ENCODE data around the gene CANX.

The CANX gene

GRCh38 chr5:179698935-179699615 is at the start of gene CANX:
TSS of gene CANX (plus strand) at chr5:179698967. CDS start at chr5:179705682, 6,715 bp downstream.
- TF ChIP-seq TEAD4 (IDR thresholded peaks at IDR 0.05) (no peak), RAD21 (IDR thresholded peaks at IDR 0.05; ENCODE audit: low read depth) (no peak), MAX (IDR thresholded peaks at IDR 0.05) (peak; percentile 95), USF1 (IDR thresholded peaks at IDR 0.05) (peak; percentile 96), TAF1 (IDR thresholded peaks at IDR 0.05; ENCODE audit: low read depth) (peak; percentile 69), CEBPB (IDR thresholded peaks at IDR 0.05) (no peak), REST (IDR thresholded peaks at IDR 0.05; ENCODE audit: low read depth) (no peak), ZBTB7A (IDR thresholded peaks at IDR 0.05; ENCODE audit: low read depth) (peak; percentile 39; the same call in 1 of the 2 replicates), EP300 (IDR thresholded peaks at IDR 0.05; ENCODE audit: borderline replicate concordance) (no peak), YY1 (IDR thresholded peaks at IDR 0.05; ENCODE audit: low read depth) (0 out of 2 replicates have a peak, but pooled peaks have one; percentile 14), CREB1 (IDR thresholded peaks at IDR 0.05; ENCODE audit: low read depth) (no peak), TCF12 (IDR thresholded peaks at IDR 0.05; ENCODE audit: low read depth) (no peak), NFIC (IDR thresholded peaks at IDR 0.05) (no peak), EGR1 (IDR thresholded peaks at IDR 0.05) (peak; percentile 41; the same call in 1 of the 2 replicates), FOXM1 (IDR thresholded peaks at IDR 0.05; ENCODE audit: borderline replicate concordance, low read depth) (no peak)

GRCh38 chr5:179668391-179668790 is 30.4 kb upstream of the CANX start:
- TF ChIP-seq RAD21 (IDR thresholded peaks at IDR 0.05; ENCODE audit: low read depth) (peak; percentile 64), CEBPB (IDR thresholded peaks at IDR 0.05) (no peak)

- TF ChIP-seq TCF12 (IDR thresholded peaks at IDR 0.05; ENCODE audit: low read depth) (peak; percentile 59), CEBPB (IDR thresholded peaks at IDR 0.05) (peak; percentile 89), ZBTB7A (IDR thresholded peaks at IDR 0.05; ENCODE audit: low read depth) (no peak), YY1 (IDR thresholded peaks at IDR 0.05; ENCODE audit: low read depth) (peak; percentile 56; the same call in 1 of the 2 replicates), NFIC (IDR thresholded peaks at IDR 0.05) (no peak), TEAD4 (IDR thresholded peaks at IDR 0.05) (no peak), EGR1 (IDR thresholded peaks at IDR 0.05) (no peak), RAD21 (IDR thresholded peaks at IDR 0.05; ENCODE audit: low read depth) (no peak), FOXM1 (IDR thresholded peaks at IDR 0.05; ENCODE audit: borderline replicate concordance, low read depth) (no peak), USF1 (IDR thresholded peaks at IDR 0.05) (no peak), REST (IDR thresholded peaks at IDR 0.05; ENCODE audit: low read depth) (no peak), TAF1 (IDR thresholded peaks at IDR 0.05; ENCODE audit: low read depth) (peak; percentile 90), CREB1 (IDR thresholded peaks at IDR 0.05; ENCODE audit: low read depth) (peak; percentile 77), MAX (IDR thresholded peaks at IDR 0.05) (peak; percentile 96), EP300 (IDR thresholded peaks at IDR 0.05; ENCODE audit: borderline replicate concordance) (0 out of 2 replicates have a peak, but pooled peaks have one; percentile 15)
Observed at GRCh38 chr5:179678223-179679013, 20.3 kb upstream of the CANX start.

GRCh38 chr5:179679014-179679674 is 19.6 kb upstream of the CANX start:
- TF ChIP-seq USF1 (IDR thresholded peaks at IDR 0.05) (no peak), TAF1 (IDR thresholded peaks at IDR 0.05; ENCODE audit: low read depth) (no peak), EGR1 (IDR thresholded peaks at IDR 0.05) (no peak), YY1 (IDR thresholded peaks at IDR 0.05; ENCODE audit: low read depth) (no peak), CREB1 (IDR thresholded peaks at IDR 0.05; ENCODE audit: low read depth) (no peak), CEBPB (IDR thresholded peaks at IDR 0.05) (no peak), REST (IDR thresholded peaks at IDR 0.05; ENCODE audit: low read depth) (no peak), FOXM1 (IDR thresholded peaks at IDR 0.05; ENCODE audit: borderline replicate concordance, low read depth) (no peak), TEAD4 (IDR thresholded peaks at IDR 0.05) (no peak), MAX (IDR thresholded peaks at IDR 0.05) (no peak), EP300 (IDR thresholded peaks at IDR 0.05; ENCODE audit: borderline replicate concordance) (no peak), NFIC (IDR thresholded peaks at IDR 0.05) (no peak), RAD21 (IDR thresholded peaks at IDR 0.05; ENCODE audit: low read depth) (no peak), TCF12 (IDR thresholded peaks at IDR 0.05; ENCODE audit: low read depth) (no peak), ZBTB7A (IDR thresholded peaks at IDR 0.05; ENCODE audit: low read depth) (no peak)
